Measurements from ENCODE around the gene CTRL. TPM values are rescaled to one million over a fixed set of nuclear protein-coding genes. Genes with fewer than 3 reads are reported as not detected.

CTRL gene
- total RNA-seq, result 0.59 TPM
- long read RNA-seq, partial matches to known transcripts, result 1 of 1 reads
- long read RNA-seq, other reads (novel, unspliced or antisense), result 0 of 1 reads

- no peak for TF ChIP-seq CTCF (IDR thresholded peaks at IDR 0.05)
- no peaks in the 10 kb centered on the region for H3K9me3 ChIP-seq
- H3K27me3 ChIP-seq (ENCODE audit: low read depth), result no peaks in the 10 kb centered on the region
- peaks cover 16% of the 10 kb centered on the region for H3K4me1 ChIP-seq
- H3K36me3 ChIP-seq, result peaks cover 68% of the 10 kb centered on the region
- H3K27ac ChIP-seq, result no peak within 1 kb of the TSS
- ATAC-seq, result no peak
- H3K4me3 ChIP-seq, result no peak within 1 kb of the TSS
- DNase-seq, result no peak
- intact Hi-C loops (cut with DNase I), result no loop called here
Measured at GRCh38 chr16:67931712-67932461, at the start of gene CTRL. CTRL (minus strand) TSS chr16:67931862; CDS start chr16:67931852, 10 bp downstream.

- intact Hi-C loops (cut with DNase I), result no loop called here
- peaks cover 6% of the 10 kb centered on the region for H3K27me3 ChIP-seq (ENCODE audit: low read depth)
- H3K9me3 ChIP-seq, result no peaks in the 10 kb centered on the region
- H3K27ac ChIP-seq, result no peak within 1 kb of the TSS
- peaks cover 18% of the 10 kb centered on the region for H3K4me1 ChIP-seq
- H3K36me3 ChIP-seq, result no peaks in the 10 kb centered on the region
- H3K4me3 ChIP-seq, result no peak within 1 kb of the TSS
- TF ChIP-seq CTCF (IDR thresholded peaks at IDR 0.05), result peak; percentile 9
- peak in 1 of 2 donors; percentile 3 for ATAC-seq
- DNase-seq, result no peak
Measured at GRCh38 chr16:67979955-67980678, 48.5 kb upstream of the CTRL start, which contains the start of gene DPEP3. DPEP3 (minus strand) TSS chr16:67980499; CDS start chr16:67980380, 119 bp downstream.

GRCh38 chr16:67977469-67978227 is 46.0 kb upstream of the CTRL start:
- no peaks in the 10 kb centered on the region for H3K4me1 ChIP-seq
- H3K27me3 ChIP-seq (ENCODE audit: low read depth), result peaks cover 6% of the 10 kb centered on the region
- ATAC-seq (no peak), DNase-seq (no peak)
- no peaks in the 10 kb centered on the region for H3K36me3 ChIP-seq
- TF ChIP-seq CTCF (IDR thresholded peaks at IDR 0.05), result no peak
- H3K4me3 ChIP-seq, result no peak overlapping the region
- intact Hi-C loops (cut with DNase I), result no loop called here
- H3K27ac ChIP-seq, result no peak overlapping the region
- H3K9me3 ChIP-seq, result no peaks in the 10 kb centered on the region

- Histone ChIP-seq H3K9me3 (no peaks in the 10 kb centered on the region), H3K4me1 (no peaks in the 10 kb centered on the region), H3K36me3 (no peaks in the 10 kb centered on the region), H3K27ac (no peak overlapping the region), H3K27me3 (ENCODE audit: low read depth) (peaks cover 6% of the 10 kb centered on the region), H3K4me3 (no peak overlapping the region)
- DNase-seq (no peak), ATAC-seq (peak in 1 of 2 donors; percentile 6)
- intact Hi-C loops (cut with DNase I), result no loop called here
- TF ChIP-seq CTCF (IDR thresholded peaks at IDR 0.05), result no peak
Measured at GRCh38 chr16:67977005-67977404, 45.3 kb upstream of the CTRL start.

- no peak for TF ChIP-seq CTCF (IDR thresholded peaks at IDR 0.05)
- H3K36me3 ChIP-seq, result no peaks in the 10 kb centered on the region
- ATAC-seq (no peak), DNase-seq (no peak)
- no peak overlapping the region for H3K27ac ChIP-seq
- no peaks in the 10 kb centered on the region for H3K4me1 ChIP-seq
- H3K9me3 ChIP-seq, result no peaks in the 10 kb centered on the region
- H3K4me3 ChIP-seq, result no peak overlapping the region
- H3K27me3 ChIP-seq (ENCODE audit: low read depth), result peaks cover 6% of the 10 kb centered on the region
- intact Hi-C loops (cut with DNase I), result no loop called here
Measured at GRCh38 chr16:67976205-67976604, 44.5 kb upstream of the CTRL start.
